ENCODE measurements around the gene DNPH1.

The DNPH1 gene

DNA sequence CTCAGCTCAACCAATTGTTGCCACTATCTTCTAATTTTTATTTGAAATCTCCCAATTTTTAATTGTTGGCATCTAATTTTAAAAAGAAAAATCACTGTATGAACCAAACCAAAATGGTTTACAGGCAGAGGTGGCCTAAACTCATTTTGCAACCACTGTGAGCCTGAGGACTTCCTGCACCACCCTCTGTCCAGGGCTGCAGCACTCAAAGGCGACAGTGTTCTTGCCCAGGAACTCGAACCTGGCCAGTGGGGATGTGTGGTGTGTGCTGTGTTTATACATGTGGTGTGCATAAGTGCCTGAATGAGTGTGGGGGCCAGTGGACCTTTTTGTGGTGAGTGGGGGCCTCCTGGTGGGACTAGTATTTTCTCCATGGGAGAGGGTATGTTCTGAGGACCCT, 44.4 kb upstream of the DNPH1 start:
- H3K27me3 ChIP-seq (ENCODE audit: control insufficient read depth, insufficient read depth, low read length): peaks cover 15% of the 10 kb centered on the region; the same call in 1 of the 2 replicates
- no peaks in the 10 kb centered on the region for H3K9me3 ChIP-seq (ENCODE audit: control insufficient read depth, insufficient read depth, low read length)
- peaks cover 8% of the 10 kb centered on the region for H3K4me1 ChIP-seq (ENCODE audit: control insufficient read depth, insufficient read depth, low read length)
- H3K36me3 ChIP-seq (ENCODE audit: control insufficient read depth, insufficient read depth, low read length): no peaks in the 10 kb centered on the region
- DNase-seq (ENCODE audit: low read depth, low spot score): no peak
- no peak overlapping the region for H3K27ac ChIP-seq (ENCODE audit: low read length)
- no peak overlapping the region for H3K4me3 ChIP-seq (ENCODE audit: low read length)
- no CpG with 5 or more reads among the region's 2 CpGs for WGBS (ENCODE audit: insufficient coverage, insufficient read length)

DNA sequence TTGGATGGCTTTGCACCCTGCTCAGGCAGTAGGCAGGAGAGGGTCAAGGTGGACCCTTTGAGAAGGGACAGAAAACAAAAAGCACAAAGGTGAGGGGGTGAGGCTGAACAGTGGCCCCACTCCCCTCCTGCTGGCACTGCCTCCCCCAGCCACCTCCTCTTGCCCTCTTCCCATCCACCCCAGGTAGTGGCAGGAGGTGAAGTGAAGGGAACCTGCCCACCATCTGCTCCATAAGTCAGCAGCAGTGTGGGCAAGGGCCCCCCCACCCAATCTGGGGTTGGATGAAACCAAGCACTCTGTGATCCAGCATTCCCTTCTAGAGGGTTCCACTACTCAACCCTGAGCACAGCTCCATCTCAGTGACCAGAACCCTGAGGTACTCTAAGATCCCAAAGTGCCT, 42.7 kb upstream of the DNPH1 start:
- Histone ChIP-seq H3K27me3 (ENCODE audit: control insufficient read depth, insufficient read depth, low read length) (peaks cover 23% of the 10 kb centered on the region; the same call in 1 of the 2 replicates), H3K4me3 (ENCODE audit: low read length) (no peak overlapping the region), H3K27ac (ENCODE audit: low read length) (no peak overlapping the region), H3K9me3 (ENCODE audit: control insufficient read depth, insufficient read depth, low read length) (no peaks in the 10 kb centered on the region), H3K4me1 (ENCODE audit: control insufficient read depth, insufficient read depth, low read length) (peaks cover 11% of the 10 kb centered on the region), H3K36me3 (ENCODE audit: control insufficient read depth, insufficient read depth, low read length) (no peaks in the 10 kb centered on the region)
- DNase-seq (ENCODE audit: low read depth, low spot score): no peak

DNA sequence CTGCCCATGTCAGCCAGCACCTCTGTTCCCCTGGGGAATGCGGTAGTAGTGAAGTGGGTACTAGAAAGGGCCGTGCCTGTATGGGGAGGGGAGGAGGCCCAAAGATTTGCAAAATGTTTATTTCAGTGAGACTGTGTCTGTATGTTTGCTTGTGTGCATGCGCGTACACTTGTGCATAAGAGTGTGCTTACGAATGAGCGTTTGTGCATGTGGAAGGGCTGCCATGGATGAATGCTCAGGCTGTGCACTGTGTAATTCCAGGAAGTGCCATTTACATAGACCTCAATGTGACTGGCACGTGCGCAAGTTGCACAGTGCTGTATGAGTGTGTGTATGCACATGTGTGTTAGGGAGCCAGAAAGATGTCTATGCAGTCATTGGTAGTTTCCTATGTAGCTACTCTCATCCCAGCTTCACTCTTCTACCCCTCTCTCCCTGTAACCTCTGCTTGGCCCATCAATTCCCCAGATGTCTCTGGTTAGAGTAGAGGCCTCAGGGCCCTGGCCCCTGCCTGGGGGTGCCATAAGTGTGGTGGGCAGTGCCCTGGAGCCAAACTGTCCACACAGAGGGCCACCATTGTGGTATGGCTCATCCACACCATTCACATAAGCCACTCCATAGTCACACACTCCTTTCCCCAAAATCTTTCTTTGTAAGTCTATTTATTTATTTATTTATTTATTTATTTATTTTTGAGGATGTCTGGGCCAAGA, 42.0 kb upstream of the DNPH1 start:
- H3K27me3 ChIP-seq (ENCODE audit: control insufficient read depth, insufficient read depth, low read length): peaks cover 23% of the 10 kb centered on the region; the same call in 1 of the 2 replicates
- no CpG with 5 or more reads among the region's 8 CpGs for WGBS (ENCODE audit: insufficient coverage, insufficient read length)

DNA sequence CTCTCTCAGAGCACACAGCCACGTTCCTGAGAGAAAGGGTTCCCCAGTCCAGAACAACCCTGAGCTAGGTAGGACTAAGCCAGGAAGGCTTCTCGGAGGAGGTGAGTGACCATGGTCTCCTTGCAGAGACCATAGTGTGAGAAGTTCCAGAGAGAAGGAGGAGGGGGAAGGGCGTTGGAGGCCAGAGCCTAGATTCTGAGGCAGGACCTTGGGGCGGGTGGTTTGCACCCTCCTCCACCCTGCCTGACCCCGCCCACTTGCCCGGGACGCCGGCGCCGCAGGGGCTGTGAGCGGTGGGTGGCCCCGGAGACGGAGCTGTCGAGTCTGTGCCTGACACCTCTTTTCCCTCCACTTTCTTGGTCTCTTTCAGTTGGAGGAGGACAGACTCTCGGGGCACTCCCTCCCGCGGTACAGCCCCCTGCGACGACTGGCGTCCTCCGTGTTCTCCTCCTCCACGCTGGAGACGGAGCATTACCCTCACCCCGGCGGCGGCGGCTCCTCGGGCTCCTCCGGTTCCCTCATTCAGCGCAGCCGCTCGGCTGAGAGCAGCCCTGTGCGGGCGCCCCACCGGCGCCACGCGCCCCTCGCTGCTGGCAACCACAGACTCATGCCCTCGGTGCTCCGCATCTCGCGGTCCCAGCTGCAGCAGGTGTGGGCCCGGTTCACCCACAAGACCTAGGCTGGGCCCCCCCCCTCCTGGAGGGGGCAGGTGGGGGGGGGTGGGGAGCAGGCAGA, 40.2 kb upstream of the DNPH1 start:
- no peaks in the 10 kb centered on the region for H3K9me3 ChIP-seq (ENCODE audit: control insufficient read depth, insufficient read depth, low read length)
- H3K27me3 ChIP-seq (ENCODE audit: control insufficient read depth, insufficient read depth, low read length): peaks cover 16% of the 10 kb centered on the region; the same call in 1 of the 2 replicates
- WGBS (ENCODE audit: insufficient coverage, insufficient read length): no CpG with 5 or more reads among the region's 44 CpGs
- no peak overlapping the region for H3K27ac ChIP-seq (ENCODE audit: low read length)
- H3K4me1 ChIP-seq (ENCODE audit: control insufficient read depth, insufficient read depth, low read length): peaks cover 9% of the 10 kb centered on the region
- DNase-seq (ENCODE audit: low read depth, low spot score): no peak
- no peaks in the 10 kb centered on the region for H3K36me3 ChIP-seq (ENCODE audit: control insufficient read depth, insufficient read depth, low read length)
- peak overlapping the region; percentile 15; the same call in 1 of the 2 replicates for H3K4me3 ChIP-seq (ENCODE audit: low read length)

More for the DNA sequence above, 42.0 kb upstream of the DNPH1 start:
- Histone ChIP-seq H3K36me3 (ENCODE audit: control insufficient read depth, insufficient read depth, low read length) (no peaks in the 10 kb centered on the region), H3K4me3 (ENCODE audit: low read length) (no peak overlapping the region), H3K4me1 (ENCODE audit: control insufficient read depth, insufficient read depth, low read length) (peaks cover 10% of the 10 kb centered on the region), H3K27ac (ENCODE audit: low read length) (no peak overlapping the region), H3K9me3 (ENCODE audit: control insufficient read depth, insufficient read depth, low read length) (no peaks in the 10 kb centered on the region)
- DNase-seq (ENCODE audit: low read depth, low spot score): no peak

DNA sequence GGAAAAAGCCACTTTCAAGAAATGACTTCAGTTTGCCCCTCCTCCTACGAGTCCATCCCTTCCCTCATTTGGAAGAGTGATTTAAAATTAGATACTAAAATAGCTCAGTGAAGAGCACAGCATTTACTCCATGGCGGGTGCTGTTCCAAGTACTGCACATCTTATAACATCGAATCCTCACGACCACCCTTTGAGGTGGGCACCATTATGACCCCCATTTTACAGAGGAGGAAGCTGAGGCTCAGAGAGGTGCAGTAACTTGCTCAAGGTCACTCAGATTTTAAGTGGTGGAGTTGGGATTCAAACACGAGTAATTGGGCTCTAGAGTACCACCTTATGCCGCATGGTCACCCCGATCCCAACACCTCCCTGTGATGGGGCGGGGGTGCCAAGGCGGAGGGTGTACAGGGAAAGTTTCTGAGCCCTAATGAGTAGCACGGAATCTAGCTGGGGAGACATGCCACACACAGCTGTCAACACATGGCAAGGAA, 39.5 kb upstream of the DNPH1 start:
- Histone ChIP-seq H3K4me3 (ENCODE audit: low read length) (no peak overlapping the region), H3K27me3 (ENCODE audit: control insufficient read depth, insufficient read depth, low read length) (peaks cover 14% of the 10 kb centered on the region; the same call in 1 of the 2 replicates)
- WGBS (ENCODE audit: insufficient coverage, insufficient read length): no CpG with 5 or more reads among the region's 10 CpGs

DNA sequence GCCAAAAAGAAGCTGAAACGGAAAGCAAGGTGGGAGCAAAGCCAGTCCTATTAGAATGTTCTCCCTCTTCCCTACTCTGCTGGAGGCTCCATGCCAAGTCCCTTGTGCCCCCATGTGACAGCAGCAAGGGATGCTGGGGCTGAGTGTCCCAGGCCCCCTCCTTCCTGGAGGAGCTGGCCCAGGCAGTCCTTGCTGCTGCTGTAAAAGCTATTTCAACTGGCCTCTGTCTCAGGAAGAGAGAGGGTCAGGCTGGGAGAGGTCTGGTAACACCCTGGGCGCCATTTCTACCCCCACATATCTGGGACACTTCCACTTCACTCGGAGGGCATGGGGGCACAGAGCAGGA, 39.0 kb upstream of the DNPH1 start:
- no peaks in the 10 kb centered on the region for H3K9me3 ChIP-seq (ENCODE audit: control insufficient read depth, insufficient read depth, low read length)
- H3K4me3 ChIP-seq (ENCODE audit: low read length): no peak overlapping the region
- DNase-seq (ENCODE audit: low read depth, low spot score): no peak
- H3K27me3 ChIP-seq (ENCODE audit: control insufficient read depth, insufficient read depth, low read length): peaks cover 14% of the 10 kb centered on the region; the same call in 1 of the 2 replicates
- no peaks in the 10 kb centered on the region for H3K36me3 ChIP-seq (ENCODE audit: control insufficient read depth, insufficient read depth, low read length)
- H3K4me1 ChIP-seq (ENCODE audit: control insufficient read depth, insufficient read depth, low read length): peaks cover 9% of the 10 kb centered on the region
- no CpG with 5 or more reads among the region's 3 CpGs for WGBS (ENCODE audit: insufficient coverage, insufficient read length)
- H3K27ac ChIP-seq (ENCODE audit: low read length): no peak overlapping the region

More for the DNA sequence above, 39.5 kb upstream of the DNPH1 start:
- Histone ChIP-seq H3K9me3 (ENCODE audit: control insufficient read depth, insufficient read depth, low read length) (no peaks in the 10 kb centered on the region), H3K36me3 (ENCODE audit: control insufficient read depth, insufficient read depth, low read length) (no peaks in the 10 kb centered on the region), H3K27ac (ENCODE audit: low read length) (no peak overlapping the region), H3K4me1 (ENCODE audit: control insufficient read depth, insufficient read depth, low read length) (peaks cover 9% of the 10 kb centered on the region)
- DNase-seq (ENCODE audit: low read depth, low spot score): no peak

DNA sequence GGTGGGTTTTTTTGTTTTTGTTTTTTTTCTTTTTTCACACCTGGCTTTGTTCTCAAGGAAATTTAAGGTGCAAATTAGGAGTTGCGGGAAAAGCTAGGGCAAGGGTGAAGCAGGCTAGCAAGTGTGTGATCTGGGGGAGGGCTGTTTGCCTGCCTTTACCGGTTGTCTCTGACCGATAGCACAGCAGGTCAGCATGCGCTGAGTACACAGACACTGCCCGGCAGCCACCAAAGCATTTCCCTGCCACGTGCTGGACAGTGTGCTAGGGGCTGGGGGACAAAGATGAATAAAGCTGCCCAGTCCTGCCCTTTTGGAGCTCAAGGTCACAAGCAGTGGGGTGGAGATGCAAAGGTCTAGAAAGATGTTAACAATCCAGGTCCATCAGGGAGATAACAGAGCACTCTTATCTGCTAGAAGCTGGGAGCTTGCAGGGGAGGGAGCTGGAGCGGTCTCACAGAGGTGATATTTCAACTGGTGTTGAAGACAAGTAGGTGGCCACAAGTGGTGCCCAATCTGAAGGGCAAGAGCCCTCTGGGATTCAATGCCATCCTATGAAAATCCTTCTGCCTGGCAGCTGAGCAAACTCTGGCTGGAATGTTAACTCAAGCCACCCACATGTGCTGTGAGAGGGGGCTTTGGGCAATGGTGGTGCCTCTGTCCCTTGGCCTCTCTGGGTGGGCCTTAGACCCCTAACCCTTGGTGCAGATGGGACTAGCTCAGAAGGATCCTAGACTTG, 38.5 kb upstream of the DNPH1 start:
- Histone ChIP-seq H3K4me1 (ENCODE audit: control insufficient read depth, insufficient read depth, low read length) (peaks cover 9% of the 10 kb centered on the region), H3K27me3 (ENCODE audit: control insufficient read depth, insufficient read depth, low read length) (peaks cover 14% of the 10 kb centered on the region; the same call in 1 of the 2 replicates)
- no peak for DNase-seq (ENCODE audit: low read depth, low spot score)

DNA sequence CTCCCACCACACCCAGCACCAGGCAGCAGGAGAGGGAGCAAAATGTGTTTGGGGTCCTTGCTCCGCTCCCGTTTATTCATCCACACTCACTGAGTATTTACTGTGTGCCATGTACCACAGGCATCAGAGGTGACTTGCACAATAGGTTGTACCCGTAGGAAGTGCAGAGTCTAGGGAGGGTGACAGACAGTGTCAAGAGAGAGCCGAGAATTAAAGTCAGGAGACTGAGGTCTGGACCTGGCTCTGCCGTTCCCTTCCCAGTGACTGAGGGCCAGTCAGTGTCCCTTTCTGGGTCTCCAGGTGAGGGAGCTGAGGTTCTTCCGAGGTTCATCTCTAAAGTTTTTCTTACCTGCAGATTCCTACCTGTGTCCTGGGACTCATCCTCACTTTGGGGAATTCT, 36.3 kb upstream of the DNPH1 start:
- no peak for DNase-seq (ENCODE audit: low read depth, low spot score)
- Histone ChIP-seq H3K27ac (ENCODE audit: low read length) (no peak overlapping the region), H3K27me3 (ENCODE audit: control insufficient read depth, insufficient read depth, low read length) (peaks cover 14% of the 10 kb centered on the region; the same call in 1 of the 2 replicates), H3K4me3 (ENCODE audit: low read length) (no peak overlapping the region), H3K9me3 (ENCODE audit: control insufficient read depth, insufficient read depth, low read length) (no peaks in the 10 kb centered on the region), H3K36me3 (ENCODE audit: control insufficient read depth, insufficient read depth, low read length) (no peaks in the 10 kb centered on the region), H3K4me1 (ENCODE audit: control insufficient read depth, insufficient read depth, low read length) (peaks cover 9% of the 10 kb centered on the region)
- WGBS (ENCODE audit: insufficient coverage, insufficient read length): no CpG with 5 or more reads among the region's 6 CpGs

More for the DNA sequence above, 38.5 kb upstream of the DNPH1 start:
- no peaks in the 10 kb centered on the region for H3K9me3 ChIP-seq (ENCODE audit: control insufficient read depth, insufficient read depth, low read length)
- no peak overlapping the region for H3K4me3 ChIP-seq (ENCODE audit: low read length)
- H3K36me3 ChIP-seq (ENCODE audit: control insufficient read depth, insufficient read depth, low read length): no peaks in the 10 kb centered on the region
- WGBS (ENCODE audit: insufficient coverage, insufficient read length): no CpG with 5 or more reads among the region's 7 CpGs
- no peak overlapping the region for H3K27ac ChIP-seq (ENCODE audit: low read length)

DNA sequence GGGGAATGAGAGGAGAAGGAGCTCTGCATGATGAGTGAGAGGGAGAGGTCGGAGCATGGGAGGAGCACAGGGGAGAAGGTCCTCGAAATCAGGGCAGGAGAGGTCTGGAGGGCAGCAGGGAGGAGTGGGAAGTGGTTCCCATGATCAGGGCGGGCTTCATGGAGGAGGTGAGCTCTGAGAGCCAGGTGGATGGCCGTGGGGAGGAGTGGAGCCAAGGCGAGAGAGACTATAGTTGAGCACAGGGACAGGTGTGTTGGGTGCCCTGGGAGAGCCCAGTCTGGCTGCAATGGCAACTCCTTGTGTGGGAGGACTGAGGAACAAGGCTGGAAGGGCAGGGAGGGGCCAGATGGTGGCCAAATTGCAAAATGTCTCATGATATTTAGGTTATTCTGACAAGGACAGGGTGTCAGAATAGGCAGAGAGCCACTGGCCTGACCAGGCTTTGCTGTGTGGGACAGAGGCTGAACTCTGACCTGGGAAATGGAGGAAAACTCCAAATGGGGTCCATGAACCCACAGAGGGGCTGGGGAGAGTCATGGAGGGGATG, 35.4 kb upstream of the DNPH1 start:
- no peak overlapping the region for H3K27ac ChIP-seq (ENCODE audit: low read length)
- peaks cover 9% of the 10 kb centered on the region for H3K4me1 ChIP-seq (ENCODE audit: control insufficient read depth, insufficient read depth, low read length)
- H3K36me3 ChIP-seq (ENCODE audit: control insufficient read depth, insufficient read depth, low read length): no peaks in the 10 kb centered on the region
- H3K9me3 ChIP-seq (ENCODE audit: control insufficient read depth, insufficient read depth, low read length): no peaks in the 10 kb centered on the region
- no peak overlapping the region for H3K4me3 ChIP-seq (ENCODE audit: low read length)
- H3K27me3 ChIP-seq (ENCODE audit: control insufficient read depth, insufficient read depth, low read length): peaks cover 14% of the 10 kb centered on the region; the same call in 1 of the 2 replicates
- no peak for DNase-seq (ENCODE audit: low read depth, low spot score)
- WGBS (ENCODE audit: insufficient coverage, insufficient read length): no CpG with 5 or more reads among the region's 5 CpGs
